Chondrocyte (in vitro differentiated cells): ENCODE results near the gene SRRM5. TPM values are rescaled to one million over a fixed set of nuclear protein-coding genes. Genes with fewer than 3 reads are reported as not detected.

Experiments used
- DNase-seq: peaks from one replicate; pipeline ENCODE4 v3.0.0; 2021; ENCODE audit warnings: mixed read lengths, low spot score
- H3K27ac Mint-ChIP-seq: one replicate; pipeline ENCODE4 v1.8.0; 2021; ENCODE audit warnings: mild to moderate bottlenecking, moderate library complexity, mixed read lengths; ENCODE audit not compliant: unreplicated experiment
- H3K27me3 Mint-ChIP-seq: 2 replicates; pipeline ENCODE4 v1.8.0; 2021; ENCODE audit warnings: low read depth, mixed read lengths
- H3K36me3 Mint-ChIP-seq: 2 replicates; pipeline ENCODE4 v1.8.0; 2021; ENCODE audit warnings: low read depth, mixed read lengths
- H3K4me1 Mint-ChIP-seq: 2 replicates; pipeline ENCODE4 v1.8.0; 2021; ENCODE audit warnings: low read depth, mild to moderate bottlenecking, mixed read lengths
- H3K4me3 Mint-ChIP-seq: one replicate; pipeline ENCODE4 v1.8.0; 2021; ENCODE audit warnings: mild to moderate bottlenecking, moderate library complexity, mixed read lengths; ENCODE audit not compliant: unreplicated experiment
- H3K9me3 Mint-ChIP-seq: 2 replicates; pipeline ENCODE4 v1.8.0; 2021; ENCODE audit warnings: low read depth, mixed read lengths
- CTCF ChIP-seq: fragments of 200-600 bp; sonication (generic); IDR thresholded peaks from 2 replicates; pipeline ENCODE4 v1.5.0; 2021; ENCODE audit warnings: antibody characterized with exemption, mild to moderate bottlenecking, moderate library complexity
- total RNA-seq: library from RNA; stranded (reverse); gene quantifications from 3 replicates; pipeline ENCODE4 v1.2.1, GENCODE V29; 2021

Gene SRRM5
- total RNA-seq, 1 donor from 2014 or later: 0.12 TPM

GRCh38 chr19:43641333-43641732, 29.4 kb downstream of the SRRM5 start:
- H3K4me1 Mint-ChIP-seq: peaks cover 15% of the 10 kb centered on the region

GRCh38 chr19:43642531-43642930, 30.6 kb downstream of the SRRM5 start:
- peaks cover 15% of the 10 kb centered on the region for H3K4me1 Mint-ChIP-seq
- H3K4me3 Mint-ChIP-seq: no peak overlapping the region
- no peak for DNase-seq
- peaks cover 6% of the 10 kb centered on the region for H3K9me3 Mint-ChIP-seq
- no peak overlapping the region for H3K27ac Mint-ChIP-seq
- peaks cover 12% of the 10 kb centered on the region for H3K27me3 Mint-ChIP-seq
- no peak for TF ChIP-seq CTCF
- peaks cover 11% of the 10 kb centered on the region for H3K36me3 Mint-ChIP-seq

More at GRCh38 chr19:43641333-43641732, 29.4 kb downstream of the SRRM5 start:
- TF ChIP-seq CTCF: no peak
- H3K4me3 Mint-ChIP-seq: peak overlapping the region; percentile 47
- peaks cover 15% of the 10 kb centered on the region for H3K27me3 Mint-ChIP-seq
- H3K27ac Mint-ChIP-seq: no peak overlapping the region
- peaks cover 3% of the 10 kb centered on the region for H3K9me3 Mint-ChIP-seq
- H3K36me3 Mint-ChIP-seq: peaks cover 4% of the 10 kb centered on the region
- DNase-seq: no peak

GRCh38 chr19:43643326-43643725, 31.4 kb downstream of the SRRM5 start:
- H3K4me3 Mint-ChIP-seq: no peak overlapping the region
- peaks cover 12% of the 10 kb centered on the region for H3K27me3 Mint-ChIP-seq
- H3K36me3 Mint-ChIP-seq: peaks cover 13% of the 10 kb centered on the region
- H3K9me3 Mint-ChIP-seq: peaks cover 6% of the 10 kb centered on the region
- DNase-seq: no peak
- H3K4me1 Mint-ChIP-seq: peaks cover 15% of the 10 kb centered on the region
- TF ChIP-seq CTCF: no peak
- no peak overlapping the region for H3K27ac Mint-ChIP-seq

- Mint-ChIP-seq H3K4me1 (peaks cover 11% of the 10 kb centered on the region), H3K27me3 (peaks cover 6% of the 10 kb centered on the region), H3K27ac (no peak overlapping the region), H3K9me3 (peaks cover 6% of the 10 kb centered on the region), H3K36me3 (peaks cover 17% of the 10 kb centered on the region), H3K4me3 (no peak overlapping the region)
- no peak for DNase-seq
- no peak for TF ChIP-seq CTCF
Measured at GRCh38 chr19:43644181-43644580, 32.3 kb downstream of the SRRM5 start.

GRCh38 chr19:43648633-43649032, 36.7 kb downstream of the SRRM5 start:
- Mint-ChIP-seq H3K4me1 (no peaks in the 10 kb centered on the region), H3K27me3 (no peaks in the 10 kb centered on the region), H3K4me3 (no peak overlapping the region), H3K27ac (no peak overlapping the region), H3K9me3 (peaks cover 6% of the 10 kb centered on the region), H3K36me3 (peaks cover 20% of the 10 kb centered on the region)
- no peak for TF ChIP-seq CTCF
- DNase-seq: no peak
